Keratinocyte (primary cell): Measurements from ENCODE around the gene AOPEP. TPM values are rescaled to one million over a fixed set of nuclear protein-coding genes. Genes with fewer than 3 reads are reported as not detected.
A peak's percentile ranks its signal among the peaks of the same experiment; 100 is the strongest.

Experiments
- DNase-seq: peaks from one replicate; pipeline ENCODE4 v3.0.0-alpha.2; 2011; ENCODE audit warnings: low read depth, missing footprints, low spot score
- FAIRE-seq: peaks from 2 replicates; lab custom pipeline; 2011; peaks lifted over from hg19 to GRCh38; lab: Jason Lieb, UNC
- H2AFZ ChIP-seq: 2 replicates; pipeline ENCODE4 v1.6.0; 2012; ENCODE audit warnings: low read length, control low read depth, inconsistent platforms; ENCODE audit not compliant: control insufficient read depth
- H3K27ac ChIP-seq: 2 replicates; pipeline ENCODE4 v1.5.1; 2011; ENCODE audit warnings: low read length; ENCODE audit not compliant: control insufficient read depth, insufficient read depth
- H3K27me3 ChIP-seq: 3 replicates; pipeline ENCODE4 v1.6.0; 2011; ENCODE audit warnings: low read length; ENCODE audit not compliant: control insufficient read depth, insufficient read depth; ENCODE audit errors: extremely low read depth
- H3K36me3 ChIP-seq, 2 experiments: 2 replicates in 1 of 2; 3 replicates in 1 of 2; pipeline ENCODE4 v1.5.1; 2011; ENCODE audit warnings: low read length in 2 of 2, mild to moderate bottlenecking in 1 of 2; ENCODE audit not compliant: control insufficient read depth in 2 of 2, insufficient read depth in 2 of 2; ENCODE audit errors: extremely low read depth in 1 of 2
- H3K4me1 ChIP-seq: 3 replicates; pipeline ENCODE4 v1.5.1; 2011; ENCODE audit warnings: low read length; ENCODE audit not compliant: control insufficient read depth, insufficient read depth; ENCODE audit errors: extremely low read depth
- H3K4me2 ChIP-seq: 3 replicates; pipeline ENCODE4 v1.6.0; 2011; ENCODE audit warnings: low read depth, low read length; ENCODE audit not compliant: control insufficient read depth, insufficient read depth; ENCODE audit errors: extremely low read depth
- H3K4me3 ChIP-seq, 3 experiments: fragments of 200-600 bp in 1 of 3; sonication (generic) in 1 of 3; 2 replicates in 2 of 3; 3 replicates in 1 of 3; pipeline ENCODE4 v1.5.1; 2011 to 2016; ENCODE audit warnings: low read length in 3 of 3, mild to moderate bottlenecking in 3 of 3, control low read depth in 2 of 3, inconsistent platforms in 1 of 3, low read depth in 1 of 3, mixed read lengths in 1 of 3, mixed run types in 1 of 3, moderate library complexity in 1 of 3; ENCODE audit not compliant: control insufficient read depth in 2 of 3, insufficient read depth in 2 of 3; ENCODE audit errors: extremely low read depth in 1 of 3
- H3K79me2 ChIP-seq: 2 replicates; pipeline ENCODE4 v1.6.0; 2012; ENCODE audit warnings: low read length; ENCODE audit not compliant: control insufficient read depth, insufficient read depth
- H3K9ac ChIP-seq: 3 replicates; pipeline ENCODE4 v1.6.0; 2011; ENCODE audit warnings: low read length; ENCODE audit not compliant: control insufficient read depth, insufficient read depth; ENCODE audit errors: extremely low read depth
- H3K9me1 ChIP-seq: 3 replicates; pipeline ENCODE4 v1.6.0; 2011; ENCODE audit warnings: low read length; ENCODE audit not compliant: control insufficient read depth, insufficient read depth; ENCODE audit errors: extremely low read depth
- H3K9me3 ChIP-seq: 2 replicates; pipeline ENCODE4 v1.5.1; 2012; ENCODE audit warnings: low read depth, low read length; ENCODE audit not compliant: control insufficient read depth
- H4K20me1 ChIP-seq: 3 replicates; pipeline ENCODE4 v1.6.0; 2011; ENCODE audit warnings: low read length; ENCODE audit not compliant: control insufficient read depth, insufficient read depth; ENCODE audit errors: extremely low read depth
- CTCF ChIP-seq, 3 experiments: IDR thresholded peaks in 1 of 3; conservative IDR thresholded peaks in 1 of 3; optimal IDR thresholded peaks in 1 of 3; 2 replicates in 2 of 3; 3 replicates in 1 of 3; pipeline versions ENCODE3 to v1.5.1; 2011; ENCODE audit warnings: low read length in 3 of 3, mild to moderate bottlenecking in 3 of 3, moderate library complexity in 2 of 3, control low read depth in 1 of 3, inconsistent platforms in 1 of 3; ENCODE audit not compliant: insufficient read depth in 2 of 3; ENCODE audit errors: extremely low read depth in 1 of 3
- EZH2 ChIP-seq: IDR thresholded peaks from one replicate; pipeline ENCODE4 v1.6.1; 2012; ENCODE audit warnings: inconsistent platforms, mild to moderate bottlenecking, low read length, moderate library complexity
- dilution Hi-C: fragments of 300-500 bp; cut with MboI; formaldehyde crosslinking; loops from one replicate; pipeline ENCODE4 v1.7.0; 2020; ENCODE audit warnings: low sequenced_read_pairs; ENCODE audit not compliant: extremely low pct_ligation_motif_present
- polyA plus RNA-seq, 5 experiments: library from polyadenylated mRNA; depleted of rRNA in 3 of 5; stranded (reverse) in 3 of 5; stranded (forward) in 1 of 5; unstranded in 1 of 5; fragments of >200 nt; gene quantifications; 1 replicate in 1 of 5; 2 replicates in 3 of 5; 3 replicates in 1 of 5; pipeline versions ENCODE4 v1.2.1 to v1.2.3, GENCODE V29; 2011 to 2012; ENCODE audit warnings: missing spikeins in 2 of 5, low read depth in 1 of 5, low replicate concordance in 1 of 5

The AOPEP gene
- polyA plus RNA-seq, 1 donor (not counting 4 experiments of a cell fraction or from before 2014, with no cell fraction given), result 27.0 TPM

GRCh38 chr9:94913550-94913949, 187.1 kb downstream of the AOPEP start:
- Histone ChIP-seq H3K27me3 (no peaks in the 10 kb centered on the region), H3K9ac (no peak overlapping the region), H3K36me3 (no peaks in the 10 kb centered on the region), H3K27ac (peak overlapping the region; percentile 82), H3K4me2 (peak overlapping the region; percentile 41), H3K4me3 (no peak overlapping the region), H3K9me3 (peaks cover 3% of the 10 kb centered on the region), H3K4me1 (peaks cover 47% of the 10 kb centered on the region), H3K79me2 (no peaks in the 10 kb centered on the region), H2AFZ (no peak overlapping the region), H4K20me1 (no peaks in the 10 kb centered on the region), H3K9me1 (no peaks in the 10 kb centered on the region)
- dilution Hi-C loops, result no loop called here
- TF ChIP-seq CTCF (optimal IDR thresholded peaks at IDR 0.05 in 1 of 3, IDR thresholded peaks at IDR 0.05 in 1 of 3, conservative IDR thresholded peaks at IDR 0.05 in 1 of 3; ENCODE audit: extremely low read depth in 1 of 3, insufficient read depth in 2 of 3, low read length in 3 of 3), result no peak
- no peak for TF ChIP-seq EZH2
- FAIRE-seq (peak; percentile 34), DNase-seq (no peak)

- no peak overlapping the region for H3K9ac ChIP-seq
- H3K27me3 ChIP-seq, result no peaks in the 10 kb centered on the region
- H3K79me2 ChIP-seq, result no peaks in the 10 kb centered on the region
- dilution Hi-C loops, result no loop called here
- H3K4me1 ChIP-seq, result peaks cover 65% of the 10 kb centered on the region
- TF ChIP-seq CTCF (optimal IDR thresholded peaks at IDR 0.05 in 1 of 3, IDR thresholded peaks at IDR 0.05 in 1 of 3, conservative IDR thresholded peaks at IDR 0.05 in 1 of 3; ENCODE audit: extremely low read depth in 1 of 3, insufficient read depth in 2 of 3, low read length in 3 of 3), result no peak
- TF ChIP-seq EZH2, result no peak
- no peak for DNase-seq
- peak overlapping the region; percentile 82 for H3K27ac ChIP-seq
- no peak overlapping the region for H3K4me2 ChIP-seq
- H3K9me3 ChIP-seq, result peaks cover 3% of the 10 kb centered on the region
- no peak overlapping the region for H2AFZ ChIP-seq
- no peak overlapping the region for H3K4me3 ChIP-seq
- no peaks in the 10 kb centered on the region for H3K9me1 ChIP-seq
- FAIRE-seq, result peak; percentile 44
- no peaks in the 10 kb centered on the region for H3K36me3 ChIP-seq
- no peaks in the 10 kb centered on the region for H4K20me1 ChIP-seq
Measured at GRCh38 chr9:94915476-94916450, 189.3 kb downstream of the AOPEP start.
